GM23338 (cell line): Measurements from ENCODE around the gene RTN4IP1. TPM values are rescaled to one million over a fixed set of nuclear protein-coding genes. Genes with fewer than 3 reads are reported as not detected.

ENCODE experiments used
- ATAC-seq: fragments of 200-7000 bp; cut with Tn5 transposase; 3 replicates; pipeline ENCODE4 v1.9.1; 2020
- DNase-seq: peaks from one replicate; pipeline ENCODE4 v3.0.0-alpha.2; 2015; ENCODE audit warnings: low spot score
- H2AFZ ChIP-seq: fragments of 200-600 bp; sonication (generic); 2 replicates; pipeline ENCODE4 v1.8.0; 2016; ENCODE audit warnings: antibody characterized with exemption, mild to moderate bottlenecking, moderate library complexity
- H3F3A ChIP-seq: fragments of 200-600 bp; sonication (generic); replicated peaks from 2 replicates; pipeline ENCODE4 v1.8.0; 2017; ENCODE audit warnings: antibody characterized with exemption, mixed run types, low read depth
- H3K27ac ChIP-seq: fragments of 200-600 bp; sonication (generic); 2 replicates; pipeline ENCODE4 v1.6.1; 2016; ENCODE audit warnings: low read depth
- H3K27me3 ChIP-seq: fragments of 200-600 bp; sonication (generic); 2 replicates; pipeline ENCODE4 v1.8.0; 2016; ENCODE audit warnings: mild to moderate bottlenecking, mixed run types, moderate library complexity; ENCODE audit not compliant: insufficient read depth
- H3K36me3 ChIP-seq: fragments of 200-600 bp; sonication (generic); 2 replicates; pipeline ENCODE4 v1.8.0; 2016; ENCODE audit warnings: mild to moderate bottlenecking; ENCODE audit not compliant: insufficient read depth
- H3K4me1 ChIP-seq: fragments of 200-600 bp; sonication (generic); 2 replicates; pipeline ENCODE4 v1.8.0; 2016; ENCODE audit warnings: mild to moderate bottlenecking, moderate library complexity; ENCODE audit not compliant: insufficient read depth
- H3K4me2 ChIP-seq: fragments of 200-600 bp; sonication (generic); 2 replicates; pipeline ENCODE4 v1.7.1; 2017; ENCODE audit warnings: mixed run types
- H3K4me3 ChIP-seq: fragments of 200-600 bp; sonication (generic); 2 replicates; pipeline ENCODE4 v1.6.1; 2016; ENCODE audit warnings: mixed run types
- H3K79me2 ChIP-seq: fragments of 200-600 bp; sonication (generic); replicated peaks from 2 replicates; pipeline ENCODE4 v1.8.0; 2017; ENCODE audit warnings: mild to moderate bottlenecking; ENCODE audit not compliant: insufficient read depth
- H3K9me2 ChIP-seq: fragments of 200-600 bp; sonication (generic); 2 replicates; pipeline ENCODE4 v1.8.0; 2017; ENCODE audit not compliant: insufficient read depth
- H4K20me1 ChIP-seq: fragments of 200-600 bp; sonication (generic); replicated peaks from 2 replicates; pipeline ENCODE4 v1.8.0; 2017; ENCODE audit warnings: mild to moderate bottlenecking; ENCODE audit not compliant: insufficient read depth
- H3K27ac Mint-ChIP-seq: 2 replicates; pipeline ENCODE4 v1.8.0; 2020; ENCODE audit warnings: inconsistent platforms, mild to moderate bottlenecking, moderate library complexity, mixed read lengths
- H3K27me3 Mint-ChIP-seq: 3 replicates; pipeline ENCODE4 v1.8.0; 2022; ENCODE audit warnings: low read depth, mild to moderate bottlenecking, moderate library complexity, mixed read lengths, inconsistent platforms; ENCODE audit not compliant: insufficient read depth, poor library complexity
- H3K36me3 Mint-ChIP-seq: 3 replicates; pipeline ENCODE4 v1.8.0; 2021; ENCODE audit warnings: low read depth, mild to moderate bottlenecking, inconsistent platforms, moderate library complexity, mixed read lengths
- H3K4me1 Mint-ChIP-seq: 3 replicates; pipeline ENCODE4 v1.8.0; 2020; ENCODE audit warnings: mild to moderate bottlenecking, inconsistent platforms, mixed read lengths
- H3K4me3 Mint-ChIP-seq: 3 replicates; pipeline ENCODE4 v1.8.0; 2021; ENCODE audit warnings: moderate library complexity, mild to moderate bottlenecking, inconsistent platforms, mixed read lengths
- H3K9me3 Mint-ChIP-seq: 3 replicates; pipeline ENCODE4 v1.8.0; 2020; ENCODE audit warnings: moderate library complexity, mild to moderate bottlenecking, inconsistent platforms, mixed read lengths
- ETS1 ChIP-seq: IDR thresholded peaks from 2 replicates; pipeline ENCODE4 v1.6.1; 2016; ENCODE audit warnings: antibody characterized with exemption
- EZH2phosphoT487 ChIP-seq: fragments of 200-600 bp; sonication (generic); IDR thresholded peaks from one replicate; pipeline ENCODE4 v1.8.1; 2018; ENCODE audit warnings: antibody characterized with exemption; ENCODE audit not compliant: unreplicated experiment
- JUNB ChIP-seq: IDR thresholded peaks from one replicate; pipeline ENCODE4 v1.6.1; 2016; ENCODE audit warnings: antibody characterized with exemption; ENCODE audit not compliant: unreplicated experiment
- NANOG ChIP-seq: IDR thresholded peaks from 2 replicates; pipeline ENCODE4 v1.6.1; 2016; ENCODE audit warnings: antibody characterized with exemption, borderline replicate concordance
- ZNF114 ChIP-seq: fragments of 250-450 bp; sonication (Bioruptor Pico); IDR thresholded peaks from 2 replicates; pipeline ENCODE4 v1.5.0; 2020; ENCODE audit warnings: mild to moderate bottlenecking, moderate library complexity
- polyA plus RNA-seq: library from polyadenylated mRNA; unstranded; fragments of >200 nt; fragmentation: Nextera tagmentation; extraction: Ambion mirVana; gene quantifications from 2 replicates; pipeline ENCODE4 v1.2.1, GENCODE V29; 2016
- total RNA-seq: library from RNA; depleted of rRNA; stranded (reverse); fragments of >200 nt; shearing (Covaris generic); gene quantifications from 2 replicates; pipeline ENCODE4 v1.2.3, GENCODE V29; 2014
- TF ChIP-seq, protein P1 (sequence below): IDR thresholded peaks from one replicate; pipeline ENCODE4 v1.6.1; 2018; ENCODE audit warnings: antibody characterized with exemption; ENCODE audit not compliant: unreplicated experiment
- TF ChIP-seq, protein P2 (sequence below): fragments of 250-450 bp; sonication (Bioruptor Pico); IDR thresholded peaks from 2 replicates; pipeline ENCODE4 v1.5.0; 2020; ENCODE audit warnings: mild to moderate bottlenecking, moderate library complexity

The RTN4IP1 gene
- total and polyA plus RNA-seq, 2 experiments from 2014 or later, result 14.5 to 17.5 TPM

GRCh38 chr6:106623039-106623438 lies 6.3 kb downstream of the RTN4IP1 start (continued):
- TF ChIP-seq, protein P1, sequence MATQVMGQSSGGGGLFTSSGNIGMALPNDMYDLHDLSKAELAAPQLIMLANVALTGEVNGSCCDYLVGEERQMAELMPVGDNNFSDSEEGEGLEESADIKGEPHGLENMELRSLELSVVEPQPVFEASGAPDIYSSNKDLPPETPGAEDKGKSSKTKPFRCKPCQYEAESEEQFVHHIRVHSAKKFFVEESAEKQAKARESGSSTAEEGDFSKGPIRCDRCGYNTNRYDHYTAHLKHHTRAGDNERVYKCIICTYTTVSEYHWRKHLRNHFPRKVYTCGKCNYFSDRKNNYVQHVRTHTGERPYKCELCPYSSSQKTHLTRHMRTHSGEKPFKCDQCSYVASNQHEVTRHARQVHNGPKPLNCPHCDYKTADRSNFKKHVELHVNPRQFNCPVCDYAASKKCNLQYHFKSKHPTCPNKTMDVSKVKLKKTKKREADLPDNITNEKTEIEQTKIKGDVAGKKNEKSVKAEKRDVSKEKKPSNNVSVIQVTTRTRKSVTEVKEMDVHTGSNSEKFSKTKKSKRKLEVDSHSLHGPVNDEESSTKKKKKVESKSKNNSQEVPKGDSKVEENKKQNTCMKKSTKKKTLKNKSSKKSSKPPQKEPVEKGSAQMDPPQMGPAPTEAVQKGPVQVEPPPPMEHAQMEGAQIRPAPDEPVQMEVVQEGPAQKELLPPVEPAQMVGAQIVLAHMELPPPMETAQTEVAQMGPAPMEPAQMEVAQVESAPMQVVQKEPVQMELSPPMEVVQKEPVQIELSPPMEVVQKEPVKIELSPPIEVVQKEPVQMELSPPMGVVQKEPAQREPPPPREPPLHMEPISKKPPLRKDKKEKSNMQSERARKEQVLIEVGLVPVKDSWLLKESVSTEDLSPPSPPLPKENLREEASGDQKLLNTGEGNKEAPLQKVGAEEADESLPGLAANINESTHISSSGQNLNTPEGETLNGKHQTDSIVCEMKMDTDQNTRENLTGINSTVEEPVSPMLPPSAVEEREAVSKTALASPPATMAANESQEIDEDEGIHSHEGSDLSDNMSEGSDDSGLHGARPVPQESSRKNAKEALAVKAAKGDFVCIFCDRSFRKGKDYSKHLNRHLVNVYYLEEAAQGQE, result no peak
- TF ChIP-seq EZH2phosphoT487 (no peak), ZNF114 (CRISPR knock-in tag) (no peak), ETS1 (no peak)

DNA sequence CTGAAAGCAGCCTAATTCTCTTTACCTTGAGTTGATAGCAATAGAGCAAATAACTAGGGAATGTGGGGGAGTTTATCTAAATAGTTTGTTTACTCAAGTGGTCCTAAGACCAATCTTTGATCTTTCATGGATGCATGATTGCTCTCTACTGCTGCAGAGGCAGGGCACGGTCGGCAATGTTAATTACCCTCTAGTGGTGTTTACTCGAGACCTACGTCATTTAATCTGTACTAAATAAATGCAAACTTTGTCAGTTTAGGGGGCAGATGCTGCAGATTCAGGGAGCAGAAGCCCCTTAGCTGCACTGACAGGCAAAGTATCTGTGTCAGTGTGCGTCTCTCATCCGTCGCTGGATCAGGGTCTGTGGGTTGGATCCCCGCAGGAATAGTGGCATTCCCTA lies 6.9 kb downstream of the RTN4IP1 start:
- Mint-ChIP-seq H3K4me1 (peaks cover 40% of the 10 kb centered on the region), H3K27ac (no peak overlapping the region), H3K27me3 (peaks cover 2% of the 10 kb centered on the region), H3K9me3 (peaks cover 23% of the 10 kb centered on the region), H3K4me3 (no peak overlapping the region), H3K36me3 (peaks cover 46% of the 10 kb centered on the region)
- Histone ChIP-seq H3K27me3 (no peaks in the 10 kb centered on the region), H4K20me1 (no peaks in the 10 kb centered on the region), H3K27ac (no peak overlapping the region), H3K9me2 (no peaks in the 10 kb centered on the region), H3K4me2 (no peak overlapping the region), H3F3A (no peaks in the 10 kb centered on the region), H3K79me2 (no peaks in the 10 kb centered on the region), H3K4me3 (no peak overlapping the region), H3K4me1 (peaks cover 3% of the 10 kb centered on the region), H3K36me3 (peaks cover 9% of the 10 kb centered on the region), H2AFZ (no peak overlapping the region)
- no peak for ATAC-seq
- no peak for DNase-seq
- TF ChIP-seq, protein P2, sequence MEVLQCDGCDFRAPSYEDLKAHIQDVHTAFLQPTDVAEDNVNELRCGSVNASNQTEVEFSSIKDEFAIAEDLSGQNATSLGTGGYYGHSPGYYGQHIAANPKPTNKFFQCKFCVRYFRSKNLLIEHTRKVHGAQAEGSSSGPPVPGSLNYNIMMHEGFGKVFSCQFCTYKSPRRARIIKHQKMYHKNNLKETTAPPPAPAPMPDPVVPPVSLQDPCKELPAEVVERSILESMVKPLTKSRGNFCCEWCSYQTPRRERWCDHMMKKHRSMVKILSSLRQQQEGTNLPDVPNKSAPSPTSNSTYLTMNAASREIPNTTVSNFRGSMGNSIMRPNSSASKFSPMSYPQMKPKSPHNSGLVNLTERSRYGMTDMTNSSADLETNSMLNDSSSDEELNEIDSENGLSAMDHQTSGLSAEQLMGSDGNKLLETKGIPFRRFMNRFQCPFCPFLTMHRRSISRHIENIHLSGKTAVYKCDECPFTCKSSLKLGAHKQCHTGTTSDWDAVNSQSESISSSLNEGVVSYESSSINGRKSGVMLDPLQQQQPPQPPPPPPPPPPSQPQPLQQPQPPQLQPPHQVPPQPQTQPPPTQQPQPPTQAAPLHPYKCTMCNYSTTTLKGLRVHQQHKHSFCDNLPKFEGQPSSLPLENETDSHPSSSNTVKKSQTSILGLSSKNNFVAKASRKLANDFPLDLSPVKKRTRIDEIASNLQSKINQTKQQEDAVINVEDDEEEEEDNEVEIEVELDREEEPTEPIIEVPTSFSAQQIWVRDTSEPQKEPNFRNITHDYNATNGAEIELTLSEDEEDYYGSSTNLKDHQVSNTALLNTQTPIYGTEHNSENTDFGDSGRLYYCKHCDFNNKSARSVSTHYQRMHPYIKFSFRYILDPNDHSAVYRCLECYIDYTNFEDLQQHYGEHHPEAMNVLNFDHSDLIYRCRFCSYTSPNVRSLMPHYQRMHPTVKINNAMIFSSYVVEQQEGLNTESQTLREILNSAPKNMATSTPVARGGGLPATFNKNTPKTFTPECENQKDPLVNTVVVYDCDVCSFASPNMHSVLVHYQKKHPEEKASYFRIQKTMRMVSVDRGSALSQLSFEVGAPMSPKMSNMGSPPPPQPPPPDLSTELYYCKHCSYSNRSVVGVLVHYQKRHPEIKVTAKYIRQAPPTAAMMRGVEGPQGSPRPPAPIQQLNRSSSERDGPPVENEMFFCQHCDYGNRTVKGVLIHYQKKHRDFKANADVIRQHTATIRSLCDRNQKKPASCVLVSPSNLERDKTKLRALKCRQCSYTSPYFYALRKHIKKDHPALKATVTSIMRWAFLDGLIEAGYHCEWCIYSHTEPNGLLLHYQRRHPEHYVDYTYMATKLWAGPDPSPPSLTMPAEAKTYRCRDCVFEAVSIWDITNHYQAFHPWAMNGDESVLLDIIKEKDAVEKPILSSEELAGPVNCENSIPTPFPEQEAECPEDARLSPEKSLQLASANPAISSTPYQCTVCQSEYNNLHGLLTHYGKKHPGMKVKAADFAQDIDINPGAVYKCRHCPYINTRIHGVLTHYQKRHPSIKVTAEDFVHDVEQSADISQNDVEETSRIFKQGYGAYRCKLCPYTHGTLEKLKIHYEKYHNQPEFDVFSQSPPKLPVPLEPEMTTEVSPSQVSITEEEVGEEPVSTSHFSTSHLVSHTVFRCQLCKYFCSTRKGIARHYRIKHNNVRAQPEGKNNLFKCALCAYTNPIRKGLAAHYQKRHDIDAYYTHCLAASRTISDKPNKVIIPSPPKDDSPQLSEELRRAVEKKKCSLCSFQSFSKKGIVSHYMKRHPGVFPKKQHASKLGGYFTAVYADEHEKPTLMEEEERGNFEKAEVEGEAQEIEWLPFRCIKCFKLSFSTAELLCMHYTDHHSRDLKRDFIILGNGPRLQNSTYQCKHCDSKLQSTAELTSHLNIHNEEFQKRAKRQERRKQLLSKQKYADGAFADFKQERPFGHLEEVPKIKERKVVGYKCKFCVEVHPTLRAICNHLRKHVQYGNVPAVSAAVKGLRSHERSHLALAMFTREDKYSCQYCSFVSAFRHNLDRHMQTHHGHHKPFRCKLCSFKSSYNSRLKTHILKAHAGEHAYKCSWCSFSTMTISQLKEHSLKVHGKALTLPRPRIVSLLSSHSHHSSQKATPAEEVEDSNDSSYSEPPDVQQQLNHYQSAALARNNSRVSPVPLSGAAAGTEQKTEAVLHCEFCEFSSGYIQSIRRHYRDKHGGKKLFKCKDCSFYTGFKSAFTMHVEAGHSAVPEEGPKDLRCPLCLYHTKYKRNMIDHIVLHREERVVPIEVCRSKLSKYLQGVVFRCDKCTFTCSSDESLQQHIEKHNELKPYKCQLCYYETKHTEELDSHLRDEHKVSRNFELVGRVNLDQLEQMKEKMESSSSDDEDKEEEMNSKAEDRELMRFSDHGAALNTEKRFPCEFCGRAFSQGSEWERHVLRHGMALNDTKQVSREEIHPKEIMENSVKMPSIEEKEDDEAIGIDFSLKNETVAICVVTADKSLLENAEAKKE, result no peak
- no peak for TF ChIP-seq ETS1
- TF ChIP-seq NANOG, result no peak
- TF ChIP-seq ZNF114 (CRISPR knock-in tag), result no peak
- TF ChIP-seq JUNB, result no peak
- TF ChIP-seq EZH2phosphoT487, result no peak
